Neuronal stem cell (in vitro differentiated cells): ENCODE results near the gene CLCN2.

Experiments
- DNase-seq: peaks from one replicate; pipeline ENCODE4 v3.0.0-alpha.2; 2013; ENCODE audit warnings: low spot score
- H2AFZ ChIP-seq: one replicate; pipeline ENCODE4 v1.6.1; 2013; ENCODE audit warnings: mild to moderate bottlenecking, low read length, inconsistent platforms
- H2AK5ac ChIP-seq: 2 replicates; pipeline ENCODE4 v1.6.1; 2013; ENCODE audit warnings: low read depth, mild to moderate bottlenecking, inconsistent platforms, low read length, moderate library complexity, mixed read lengths
- H2BK120ac ChIP-seq: 2 replicates; pipeline ENCODE4 v1.6.1; 2013; ENCODE audit warnings: low read depth, mild to moderate bottlenecking, inconsistent platforms, low read length, moderate library complexity, mixed read lengths
- H2BK12ac ChIP-seq: one replicate; pipeline ENCODE4 v1.6.1; 2013; ENCODE audit warnings: low read length, inconsistent platforms
- H2BK15ac ChIP-seq: 2 replicates; pipeline ENCODE4 v1.6.1; 2013; ENCODE audit warnings: mild to moderate bottlenecking, low read length, inconsistent platforms, mixed read lengths
- H2BK5ac ChIP-seq: one replicate; pipeline ENCODE4 v1.6.1; 2013; ENCODE audit warnings: inconsistent platforms, mild to moderate bottlenecking, low read length, moderate library complexity
- H3K14ac ChIP-seq: one replicate; pipeline ENCODE4 v1.6.1; 2013; ENCODE audit warnings: low read length, inconsistent platforms
- H3K18ac ChIP-seq: 2 replicates; pipeline ENCODE4 v1.6.1; 2013; ENCODE audit warnings: low read length, inconsistent platforms
- H3K23ac ChIP-seq: 2 replicates; pipeline ENCODE4 v1.6.1; 2013; ENCODE audit warnings: low read depth, mild to moderate bottlenecking, mixed read lengths, low read length, inconsistent platforms; ENCODE audit not compliant: poor library complexity
- H3K27ac ChIP-seq: replicated peaks from 3 replicates; pipeline ENCODE4 v1.5.1; 2013; ENCODE audit warnings: low read length, inconsistent platforms
- H3K27me3 ChIP-seq, 3 experiments: 2 replicates each; pipeline ENCODE4 v1.6.1; 2013; ENCODE audit warnings: low read length in 3 of 3, mild to moderate bottlenecking in 2 of 3, inconsistent platforms in 1 of 3, low read depth in 1 of 3, mixed read lengths in 1 of 3, moderate library complexity in 1 of 3; ENCODE audit not compliant: control insufficient read depth in 3 of 3, insufficient read depth in 3 of 3
- H3K36me3 ChIP-seq, 2 donors: replicated peaks in 1 of 2; 2 replicates each; pipeline ENCODE4 v1.6.1; 2013; ENCODE audit warnings: low read length in 2 of 2; ENCODE audit not compliant: control insufficient read depth in 2 of 2, insufficient read depth in 2 of 2
- H3K4ac ChIP-seq: 2 replicates; pipeline ENCODE4 v1.6.1; 2013; ENCODE audit warnings: inconsistent platforms, mild to moderate bottlenecking, low read length, moderate library complexity
- H3K4me1 ChIP-seq, 2 donors: 1 replicate in 1 of 2; 2 replicates in 1 of 2; pipeline ENCODE4 v1.6.1; 2013; ENCODE audit warnings: low read length in 2 of 2, low read depth in 1 of 2; ENCODE audit not compliant: control insufficient read depth in 2 of 2, insufficient read depth in 1 of 2
- H3K4me2 ChIP-seq: one replicate; pipeline ENCODE4 v1.6.1; 2013; ENCODE audit warnings: mild to moderate bottlenecking, low read length, inconsistent platforms; ENCODE audit not compliant: insufficient read depth, poor library complexity, severe bottlenecking
- H3K4me3 ChIP-seq, 2 donors: 2 replicates each; pipeline ENCODE4 v1.5.1; 2013; ENCODE audit warnings: low read length in 2 of 2, mild to moderate bottlenecking in 2 of 2, inconsistent platforms in 1 of 2, moderate library complexity in 1 of 2
- H3K79me1 ChIP-seq: one replicate; pipeline ENCODE4 v1.6.1; 2013; ENCODE audit warnings: low read depth, mild to moderate bottlenecking, inconsistent platforms, low read length, moderate library complexity
- H3K9ac ChIP-seq: one replicate; pipeline ENCODE4 v1.6.1; 2013; ENCODE audit warnings: mild to moderate bottlenecking, low read depth, low read length, inconsistent platforms; ENCODE audit not compliant: poor library complexity
- H3K9me3 ChIP-seq, 2 donors: replicated peaks in 1 of 2; 2 replicates each; pipeline versions ENCODE3 to v1.6.1; 2013; ENCODE audit warnings: low read length in 2 of 2, mild to moderate bottlenecking in 2 of 2, inconsistent platforms in 1 of 2, low read depth in 1 of 2, mixed read lengths in 1 of 2, moderate library complexity in 1 of 2; ENCODE audit not compliant: control insufficient read depth in 2 of 2, insufficient read depth in 1 of 2
- H4K8ac ChIP-seq: one replicate; pipeline ENCODE4 v1.6.1; 2013; ENCODE audit warnings: low read depth, mild to moderate bottlenecking, inconsistent platforms, low read length, moderate library complexity
- H4K91ac ChIP-seq: one replicate; pipeline ENCODE4 v1.6.1; 2013; ENCODE audit warnings: low read length, low read depth, mild to moderate bottlenecking, inconsistent platforms; ENCODE audit not compliant: poor library complexity
- WGBS, 2 donors: extraction: QIAGEN DNeasy Blood & Tissue Kit; methylation state at CpG; one replicate each; pipeline ENCODE4 v1.1.7; 2013; ENCODE audit warnings: missing lambda C conversion rate in 2 of 2, mixed read lengths in 1 of 2; ENCODE audit not compliant: insufficient read length in 2 of 2, insufficient replicate concordance in 1 of 2; ENCODE audit errors: extremely low coverage in 2 of 2; 5-methylcytosine and 5-hydroxymethylcytosine counted together

The CLCN2 gene

DNA sequence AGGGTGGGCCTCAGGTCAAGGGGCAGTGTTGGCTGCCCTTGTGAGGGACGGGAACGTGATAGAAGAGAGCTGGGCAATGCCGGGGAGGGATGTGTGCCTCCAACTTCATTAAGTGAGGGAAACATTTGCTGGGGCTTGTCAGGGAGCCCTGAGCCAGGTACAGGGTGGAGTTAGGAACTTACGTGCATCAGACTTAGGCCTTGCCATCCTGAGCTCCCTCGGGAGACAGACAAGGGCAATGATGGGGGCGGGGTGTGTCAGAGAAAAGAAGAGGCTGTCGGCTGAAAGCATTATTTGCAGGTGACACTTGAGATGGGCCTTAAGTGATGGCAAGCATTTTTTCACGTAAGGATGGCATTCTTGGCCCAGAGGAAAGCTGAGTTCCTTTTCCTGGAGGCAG, 22.4 kb downstream of the CLCN2 start:
- H3K18ac ChIP-seq: no peak overlapping the region
- H3K4me1 ChIP-seq: peaks cover 20 to 31% of the 10 kb centered on the region in 2 donors
- H3K4me3 ChIP-seq: peak overlapping the region; percentile 27 to 31
- no peak overlapping the region for H2BK12ac ChIP-seq
- WGBS, 2 donors: no CpG with 5 or more reads among the region's 8 CpGs
- no peak overlapping the region for H3K4ac ChIP-seq
- no peak overlapping the region for H3K27ac ChIP-seq
- peaks cover 28 to 37% of the 10 kb centered on the region in 2 donors for H3K36me3 ChIP-seq
- no peaks in the 10 kb centered on the region for H3K9me3 ChIP-seq
- H3K23ac ChIP-seq: no peak overlapping the region
- no peak overlapping the region for H4K8ac ChIP-seq
- H3K14ac ChIP-seq: no peak overlapping the region
- H2BK15ac ChIP-seq: no peak overlapping the region
- peaks cover 5% of the 10 kb centered on the region for H3K79me1 ChIP-seq
- H3K4me2 ChIP-seq: peak overlapping the region; percentile 37
- no peak overlapping the region for H3K9ac ChIP-seq
- DNase-seq: no peak
- H2BK5ac ChIP-seq: no peak overlapping the region
- peak overlapping the region; percentile 81 for H2AFZ ChIP-seq
- no peaks in the 10 kb centered on the region for H3K27me3 ChIP-seq
- H4K91ac ChIP-seq: no peak overlapping the region
- H2BK120ac ChIP-seq: no peak overlapping the region
- no peak overlapping the region for H2AK5ac ChIP-seq

DNA sequence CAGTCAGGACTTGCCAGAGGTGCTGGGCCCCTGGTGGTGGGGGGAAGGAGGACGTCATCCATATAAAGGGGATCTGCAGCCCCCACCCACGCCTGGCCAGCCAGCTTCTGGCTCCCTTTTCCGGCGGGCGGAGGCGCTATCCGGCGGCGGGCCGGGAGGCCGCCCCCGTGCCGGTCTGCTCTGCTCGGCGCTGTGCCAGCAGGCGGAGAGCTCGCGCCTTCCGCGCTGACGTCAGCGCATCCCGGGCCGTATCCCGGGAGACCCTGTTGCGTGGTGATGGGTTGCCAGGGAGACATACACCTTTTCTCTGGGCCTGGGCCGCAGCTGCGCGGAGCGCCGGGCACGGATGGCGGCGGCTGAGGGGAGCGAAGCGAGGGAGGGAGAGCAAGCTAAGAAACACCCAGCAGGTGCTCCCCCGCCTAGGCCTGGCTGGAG, 22.9 kb downstream of the CLCN2 start:
- Histone ChIP-seq H3K79me1 (peaks cover 5% of the 10 kb centered on the region), H3K9ac (peak overlapping the region; percentile 66), H3K4ac (no peak overlapping the region), H4K91ac (no peak overlapping the region), H2BK12ac (no peak overlapping the region), H2AFZ (peak overlapping the region; percentile 81), H2AK5ac (no peak overlapping the region), H3K23ac (no peak overlapping the region), H3K27ac (peak overlapping the region; percentile 10), H2BK120ac (no peak overlapping the region), H3K4me1 (peaks cover 20 to 31% of the 10 kb centered on the region in 2 donors), H3K9me3 (no peaks in the 10 kb centered on the region), H3K36me3 (peaks cover 30 to 39% of the 10 kb centered on the region in 2 donors), H3K27me3 (no peaks in the 10 kb centered on the region), H4K8ac (no peak overlapping the region), H2BK5ac (no peak overlapping the region), H3K4me3 (peak overlapping the region; percentile 27 to 31), H3K14ac (no peak overlapping the region), H3K18ac (no peak overlapping the region), H2BK15ac (no peak overlapping the region), H3K4me2 (peak overlapping the region; percentile 37)
- peak; percentile 88 for DNase-seq
- WGBS, 2 donors: no CpG with 5 or more reads among the region's 37 CpGs

- Histone ChIP-seq H3K23ac (no peak overlapping the region), H3K27ac (peak overlapping the region; percentile 10), H3K4me1 (peaks cover 20 to 31% of the 10 kb centered on the region in 2 donors), H3K9me3 (no peaks in the 10 kb centered on the region), H3K18ac (no peak overlapping the region), H3K9ac (no peak overlapping the region), H3K4ac (no peak overlapping the region), H2AFZ (peak overlapping the region; percentile 81), H2BK5ac (no peak overlapping the region), H3K14ac (no peak overlapping the region), H3K27me3 (no peaks in the 10 kb centered on the region), H4K91ac (no peak overlapping the region), H4K8ac (no peak overlapping the region), H3K36me3 (peaks cover 30 to 39% of the 10 kb centered on the region in 2 donors), H2AK5ac (no peak overlapping the region), H2BK120ac (no peak overlapping the region), H2BK12ac (no peak overlapping the region), H3K4me2 (no peak overlapping the region), H2BK15ac (no peak overlapping the region), H3K79me1 (peaks cover 5% of the 10 kb centered on the region), H3K4me3 (no peak overlapping the region)
- WGBS, 2 donors: no CpG with 5 or more reads among the region's 7 CpGs
- DNase-seq: no peak
Observed at GRCh38 chr3:184337981-184338380, 23.4 kb downstream of the CLCN2 start.

DNA sequence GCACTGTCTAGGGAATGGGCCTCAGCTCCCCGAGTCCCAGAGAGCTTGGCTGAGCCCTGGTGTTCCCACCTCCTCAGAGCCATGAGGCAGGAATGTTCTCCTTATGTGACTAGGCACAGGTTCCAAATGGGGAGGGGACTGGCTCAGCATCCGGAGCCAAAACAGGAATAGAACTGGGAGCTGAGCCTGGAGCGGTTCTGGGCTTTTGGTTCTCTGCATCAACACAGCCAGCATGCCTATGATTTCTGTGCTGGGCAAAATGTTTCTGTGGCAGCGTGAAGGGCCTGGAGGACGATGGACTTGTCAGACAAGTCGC, 24.0 kb downstream of the CLCN2 start, which contains the start of gene FAM131A:
FAM131A (plus strand) TSS at position 202 of the 316 bp plus-strand sequence; CDS start at position 233, 31 bp downstream.
- H4K91ac ChIP-seq: no peak within 1 kb of the TSS
- H3K27ac ChIP-seq: peak within 1 kb of the TSS; percentile 86
- H3K18ac ChIP-seq: peak within 1 kb of the TSS; percentile 86
- no peak within 1 kb of the TSS for H4K8ac ChIP-seq
- no peaks in the 10 kb centered on the region for H3K9me3 ChIP-seq
- peaks cover 31 to 39% of the 10 kb centered on the region in 2 donors for H3K36me3 ChIP-seq
- H3K27me3 ChIP-seq: no peaks in the 10 kb centered on the region
- peaks cover 5% of the 10 kb centered on the region for H3K79me1 ChIP-seq
- H2BK5ac ChIP-seq: peak within 1 kb of the TSS; percentile 67
- no peak within 1 kb of the TSS for H3K23ac ChIP-seq
- peak within 1 kb of the TSS; percentile 81 for H2AFZ ChIP-seq
- H2BK120ac ChIP-seq: no peak within 1 kb of the TSS
- peak within 1 kb of the TSS; percentile 60 to 91 for H3K4me3 ChIP-seq
- H3K4ac ChIP-seq: peak within 1 kb of the TSS; percentile 26
- peak within 1 kb of the TSS; percentile 86 for H2AK5ac ChIP-seq
- peak within 1 kb of the TSS; percentile 40 for H2BK15ac ChIP-seq
- WGBS, 2 donors: no CpG with 5 or more reads among the region's 6 CpGs
- H3K14ac ChIP-seq: peak within 1 kb of the TSS; percentile 77
- no peak for DNase-seq
- H3K4me2 ChIP-seq: peak within 1 kb of the TSS; percentile 78
- H3K4me1 ChIP-seq: peaks cover 20 to 31% of the 10 kb centered on the region in 2 donors
- H2BK12ac ChIP-seq: no peak within 1 kb of the TSS
- peak within 1 kb of the TSS; percentile 82 for H3K9ac ChIP-seq
